Measurements from ENCODE around the gene MYLK. TPM values are rescaled to one million over a fixed set of nuclear protein-coding genes. Genes with fewer than 3 reads are reported as not detected.

MYLK gene
- total and polyA plus RNA-seq, 9 of the 15 experiments (the other 6 are each of a cell fraction or from before 2014, with no cell fraction given): 0.11 to 0.53 (median 0.18) TPM; not detected in 2

DNA sequence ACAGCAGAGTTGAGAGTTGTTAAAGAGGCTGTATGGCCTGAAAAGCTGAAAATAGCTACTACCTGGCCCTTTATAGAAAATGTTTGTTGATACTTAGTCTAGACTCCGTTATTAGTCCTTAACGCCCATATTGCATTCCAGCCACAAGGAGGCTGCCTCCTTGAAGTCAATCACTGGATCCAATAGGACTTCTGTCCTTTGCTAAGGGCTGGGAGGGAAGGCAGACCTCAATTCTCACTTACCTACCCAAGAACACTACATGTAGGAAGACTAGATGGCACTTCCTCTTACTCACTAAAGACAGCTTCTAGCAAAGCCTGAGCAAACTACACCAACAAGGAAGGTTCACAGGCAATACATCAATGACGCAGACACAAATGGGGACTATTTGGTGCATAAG lies 159.8 kb downstream of the MYLK start (continued):
- TF ChIP-seq MEF2D (tag; conservative IDR thresholded peaks at IDR 0.05; ENCODE audit: low read depth): no peak

GRCh38 chr3:123723522-123724168 lies 160.5 kb downstream of the MYLK start:
- Histone ChIP-seq H2AFZ (ENCODE audit: low read depth, low read length) (peak overlapping the region; percentile 67; the same call in 1 of the 2 replicates), H3K9ac (ENCODE audit: insufficient read depth in 1 of 2, low read depth in 2 of 2, low read length in 2 of 2) (no peak overlapping the region), H3K79me2 (ENCODE audit: control insufficient read depth, insufficient read depth, low read length) (no peaks in the 10 kb centered on the region), H3K36me3 (ENCODE audit: control insufficient read depth, insufficient read depth, low read length) (no peaks in the 10 kb centered on the region), H3K9me1 (ENCODE audit: control insufficient read depth, insufficient read depth, low read length) (no peaks in the 10 kb centered on the region), H3K27me3 (ENCODE audit: control insufficient read depth in 2 of 2, insufficient read depth in 2 of 2, low read length in 2 of 2) (no peaks in the 10 kb centered on the region), H3K4me3 (no peak overlapping the region), H3K27ac (ENCODE audit: extremely low read depth, low read depth, low read length) (no peak overlapping the region), H4K20me1 (replicated peaks; ENCODE audit: control insufficient read depth, insufficient read depth, low read length) (no peaks in the 10 kb centered on the region), H3K9me3 (replicated peaks; ENCODE audit: control insufficient read depth, insufficient read depth, low read depth, low read length) (no peaks in the 10 kb centered on the region), H3K4me2 (ENCODE audit: insufficient read depth, low read length) (no peak overlapping the region; the same call in none of the 2 replicates), H3K4me1 (replicated peaks in 1 of 2; ENCODE audit: control insufficient read depth in 2 of 2, insufficient read depth in 2 of 2, low read length in 2 of 2) (no peaks in the 10 kb centered on the region)
- DNase-seq (ENCODE audit: extremely low read depth in 1 of 4, low spot score in 3 of 4) (peak; percentile 51 to 77 (median 56)), ATAC-seq (peak; percentile 92), FAIRE-seq (peak; percentile 90)
- POLR2A ChIA-PET: interaction anchor here (0.6 kb wide), 1 partner anchor 11 kb away, joined by 3 read pairs; no protein-coding TSS in a partner anchor
- in situ Hi-C loops (cut with MboI): loop anchor here (5.0 kb wide), 1 partner anchor 1959 kb away; no protein-coding TSS in a partner anchor
- under 1% methylated on average over 9 of the region's 9 CpGs for WGBS (ENCODE audit: insufficient coverage, low coverage, missing lambda C conversion rate)
- no TSS peak for BruUV-seq (replicated peaks)
- intact Hi-C loops (cut with micrococcal nuclease): loop anchor here (2.0 kb wide), 1 partner anchor 71 kb away; no protein-coding TSS in a partner anchor
- CTCF ChIA-PET (ENCODE audit: low intra/inter-chr PET ratio): no interaction called here
- TF ChIP-seq CREM (IDR thresholded peaks at IDR 0.05; ENCODE audit: low read depth): peak; percentile 98
- TF ChIP-seq FOXK2 (conservative IDR thresholded peaks at IDR 0.05 in 1 of 2, IDR thresholded peaks at IDR 0.05 in 1 of 2; ENCODE audit: low read depth in 2 of 2): 0 out of 4 replicates have a peak, but pooled peaks have one; percentile 17 to 27
- TF ChIP-seq TBL1XR1 (IDR thresholded peaks at IDR 0.05; ENCODE audit: low read length in 2 of 2): peak in 1 of 2 experiments; percentile 72; a peak in 1 of 4 replicates
- peak in 1 of 3 experiments; percentile 45 for TF ChIP-seq YY1 (IDR thresholded peaks at IDR 0.05; ENCODE audit: borderline replicate concordance in 1 of 3, control insufficient read depth in 1 of 3, extremely low read depth in 1 of 3, insufficient read depth in 3 of 3, insufficient read length in 1 of 3, insufficient replicate concordance in 2 of 3, low read depth in 1 of 3, low read length in 2 of 3)
- TF ChIP-seq, protein P1, sequence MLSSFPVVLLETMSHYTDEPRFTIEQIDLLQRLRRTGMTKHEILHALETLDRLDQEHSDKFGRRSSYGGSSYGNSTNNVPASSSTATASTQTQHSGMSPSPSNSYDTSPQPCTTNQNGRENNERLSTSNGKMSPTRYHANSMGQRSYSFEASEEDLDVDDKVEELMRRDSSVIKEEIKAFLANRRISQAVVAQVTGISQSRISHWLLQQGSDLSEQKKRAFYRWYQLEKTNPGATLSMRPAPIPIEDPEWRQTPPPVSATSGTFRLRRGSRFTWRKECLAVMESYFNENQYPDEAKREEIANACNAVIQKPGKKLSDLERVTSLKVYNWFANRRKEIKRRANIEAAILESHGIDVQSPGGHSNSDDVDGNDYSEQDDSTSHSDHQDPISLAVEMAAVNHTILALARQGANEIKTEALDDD (IDR thresholded peaks at IDR 0.05): 0 out of 2 replicates have a peak, but pooled peaks have one; percentile 19
- TF ChIP-seq NCOA4 (IDR thresholded peaks at IDR 0.05; ENCODE audit: partially characterized antibody): no peak
- TF ChIP-seq C11orf30 (IDR thresholded peaks at IDR 0.05; ENCODE audit: low read depth): 0 out of 2 replicates have a peak, but pooled peaks have one; percentile 13
- TF ChIP-seq MTA1 (IDR thresholded peaks at IDR 0.05; ENCODE audit: borderline replicate concordance): peak; percentile 95
- peak; percentile 78 for TF ChIP-seq ATF1 (CRISPR knock-in tag; IDR thresholded peaks at IDR 0.05)
- TF ChIP-seq ATF1 (tag; IDR thresholded peaks at IDR 0.05): peak; percentile 91
- TF ChIP-seq, protein P2, sequence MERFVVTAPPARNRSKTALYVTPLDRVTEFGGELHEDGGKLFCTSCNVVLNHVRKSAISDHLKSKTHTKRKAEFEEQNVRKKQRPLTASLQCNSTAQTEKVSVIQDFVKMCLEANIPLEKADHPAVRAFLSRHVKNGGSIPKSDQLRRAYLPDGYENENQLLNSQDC (CRISPR knock-in tag; IDR thresholded peaks at IDR 0.05): no peak
- peak; percentile 22 to 57; a peak in 2 of 4 replicates for TF ChIP-seq RAD21 (CRISPR knock-in tag; conservative IDR thresholded peaks at IDR 0.05 in 1 of 2, IDR thresholded peaks at IDR 0.05 in 1 of 2)
- TF ChIP-seq CTCFL (IDR thresholded peaks at IDR 0.05; ENCODE audit: borderline replicate concordance, insufficient read depth, low read depth, low read length, poor library complexity, severe bottlenecking): peak; percentile 15

Data from K562 (cell line).